A549 (cell line): ENCODE results near the gene FAM107B. TPM values are rescaled to one million over a fixed set of nuclear protein-coding genes. Genes with fewer than 3 reads are reported as not detected.

Experiments used
- ATAC-seq, 2 experiments: fragments of 200-7000 bp in 1 of 2; fragments of >200 bp in 1 of 2; cut with Nextera tagmentation in 1 of 2; cut with Tn5 transposase in 1 of 2; 3 replicates each; pipeline versions ENCODE4 v1.8.0 to v1.9.1; 2018 to 2020; ENCODE audit warnings: mild to moderate bottlenecking in 1 of 2, moderate library complexity in 1 of 2
- CTCF ChIA-PET: fragments of 300-600 bp; sonication (Branson Sonifier 250); formaldehyde crosslinking; extraction: SDS; loops from one replicate; lab custom pipeline; 2021; ENCODE audit warnings: antibody characterized with exemption, inconsistent platforms; lab: Yijun Ruan, JAX
- POLR2A ChIA-PET: fragments of 350-600 bp; formaldehyde crosslinking; extraction: SDS; loops from one replicate; lab custom pipeline; 2021; ENCODE audit warnings: antibody characterized with exemption, inconsistent platforms; lab: Yijun Ruan, JAX
- DNase-seq, 2 experiments: peaks; one replicate each; pipeline versions ENCODE4 v3.0.0 to v3.0.0-alpha.2; 2011 to 2016; ENCODE audit warnings: low read depth in 1 of 2, low spot score in 1 of 2
- FAIRE-seq: peaks from 2 replicates; lab custom pipeline; 2011; peaks lifted over from hg19 to GRCh38; lab: Jason Lieb, UNC
- H3K27ac ChIP-seq, 2 experiments: fragments of >200 bp; sonication (Bioruptor Twin); formaldehyde crosslinking; 3 replicates each; pipeline ENCODE4 v1.5.1; 2016 to 2017
- H3K4me1 ChIP-seq: fragments of >200 bp; sonication (Bioruptor Twin); formaldehyde crosslinking; 3 replicates; pipeline ENCODE4 v1.6.1; 2016
- H3K4me2 ChIP-seq: fragments of >200 bp; sonication (Bioruptor Twin); formaldehyde crosslinking; 3 replicates; pipeline ENCODE4 v1.6.1; 2016
- H3K4me3 ChIP-seq: fragments of >200 bp; sonication (Bioruptor Twin); formaldehyde crosslinking; 3 replicates; pipeline ENCODE4 v1.5.1; 2016
- H3K9me3 ChIP-seq: fragments of >200 bp; sonication (Bioruptor Twin); formaldehyde crosslinking; 3 replicates; pipeline ENCODE4 v1.6.1; 2016
- CBX8 ChIP-seq: fragments of 200-600 bp; sonication (generic); IDR thresholded peaks from 2 replicates; pipeline ENCODE4 v1.6.1; 2016
- CHD2 ChIP-seq: fragments of 150-350 bp; IDR thresholded peaks from 2 replicates; pipeline ENCODE4 v1.6.1; 2014; ENCODE audit warnings: low read length; ENCODE audit not compliant: partially characterized antibody
- CHD4 ChIP-seq: fragments of 200-600 bp; sonication (generic); IDR thresholded peaks from 2 replicates; pipeline ENCODE4 v1.6.1; 2016; ENCODE audit warnings: antibody characterized with exemption, mild to moderate bottlenecking, borderline replicate concordance
- ESRRA ChIP-seq: fragments of 150-350 bp; IDR thresholded peaks from 2 replicates; pipeline ENCODE4 v1.6.1; 2014; ENCODE audit warnings: mild to moderate bottlenecking, low read length, borderline replicate concordance
- FOSL2 ChIP-seq, 2 experiments: fragments of 450-650 bp in 1 of 2; fragments of >200 bp in 1 of 2; sonication (Bioruptor Twin) in 1 of 2; formaldehyde crosslinking; IDR thresholded peaks; 2 replicates each; pipeline versions ENCODE4 v1.5.0 to v1.6.1; 2016 to 2020; ENCODE audit warnings: mild to moderate bottlenecking in 1 of 2, moderate library complexity in 1 of 2
- FOXS1 ChIP-seq: fragments of 250-450 bp; sonication (Bioruptor Pico); IDR thresholded peaks from 2 replicates; pipeline ENCODE4 v1.5.0; 2020; ENCODE audit warnings: mild to moderate bottlenecking, moderate library complexity
- HEYL ChIP-seq: fragments of 250-450 bp; sonication (Bioruptor Pico); IDR thresholded peaks from 2 replicates; pipeline ENCODE4 v1.8.0; 2021; ENCODE audit warnings: mild to moderate bottlenecking, moderate library complexity
- HOXB13 ChIP-seq: fragments of 250-450 bp; sonication (Bioruptor Pico); IDR thresholded peaks from 2 replicates; pipeline ENCODE4 v1.5.0; 2020; ENCODE audit warnings: low read depth, mild to moderate bottlenecking, moderate library complexity
- MAZ ChIP-seq: fragments of 150-350 bp; IDR thresholded peaks from 2 replicates; pipeline ENCODE4 v1.6.1; 2014; ENCODE audit warnings: antibody characterized with exemption, low read depth, low read length, borderline replicate concordance
- MYC ChIP-seq: IDR thresholded peaks from 2 replicates; pipeline ENCODE4 v1.6.1; 2012; ENCODE audit warnings: mild to moderate bottlenecking, inconsistent platforms, low read length, improper control_type of control experiment, borderline replicate concordance
- NPAS2 ChIP-seq: fragments of 250-450 bp; sonication (Bioruptor Pico); IDR thresholded peaks from 2 replicates; pipeline ENCODE4 v1.8.0; 2022; ENCODE audit warnings: mild to moderate bottlenecking, moderate library complexity, borderline replicate concordance
- NR3C1 ChIP-seq: fragments of >200 bp; sonication (Bioruptor Twin); formaldehyde crosslinking; IDR thresholded peaks from 3 replicates; pipeline ENCODE4 v1.6.1; 2017
- RAD21 ChIP-seq, 2 experiments: fragments of >200 bp in 1 of 2; sonication (Bioruptor Twin) in 1 of 2; formaldehyde crosslinking in 1 of 2; IDR thresholded peaks in 1 of 2; conservative IDR thresholded peaks in 1 of 2; 2 replicates in 1 of 2; 3 replicates in 1 of 2; pipeline ENCODE4 v1.6.1; 2012 to 2018; ENCODE audit warnings: inconsistent platforms in 1 of 2
- RCOR1 ChIP-seq: fragments of 150-350 bp; IDR thresholded peaks from 2 replicates; pipeline ENCODE4 v1.6.1; 2014; ENCODE audit warnings: antibody characterized with exemption, low read length, low read depth
- RFX5 ChIP-seq: fragments of 450-650 bp; IDR thresholded peaks from 2 replicates; pipeline ENCODE4 v1.7.1; 2014; ENCODE audit warnings: antibody characterized with exemption, mild to moderate bottlenecking, moderate library complexity
- RNF2 ChIP-seq: fragments of 200-600 bp; sonication (generic); IDR thresholded peaks from 2 replicates; pipeline ENCODE4 v1.6.1; 2016; ENCODE audit warnings: low read depth, mild to moderate bottlenecking, antibody characterized with exemption, moderate library complexity, borderline replicate concordance
- SMC3 ChIP-seq: fragments of >200 bp; sonication (Bioruptor Twin); formaldehyde crosslinking; IDR thresholded peaks from 3 replicates; pipeline ENCODE4 v1.6.1; 2018; ENCODE audit warnings: inconsistent platforms
- SREBF2 ChIP-seq: fragments of 450-650 bp; IDR thresholded peaks from 2 replicates; pipeline ENCODE4 v1.6.1; 2014; ENCODE audit warnings: mild to moderate bottlenecking, moderate library complexity
- TFCP2L1 ChIP-seq: fragments of 250-450 bp; sonication (Bioruptor Pico); IDR thresholded peaks from 2 replicates; pipeline ENCODE4 v1.5.0; 2021; ENCODE audit warnings: mild to moderate bottlenecking
- TP53 ChIP-seq: fragments of 250-450 bp; sonication (Bioruptor Pico); IDR thresholded peaks from 2 replicates; pipeline ENCODE4 v1.5.0; 2021; ENCODE audit warnings: mild to moderate bottlenecking, moderate library complexity
- ZSCAN20 ChIP-seq: fragments of 250-450 bp; sonication (Bioruptor Pico); IDR thresholded peaks from 2 replicates; pipeline ENCODE4 v1.8.0; 2022; ENCODE audit warnings: mild to moderate bottlenecking, moderate library complexity
- WGBS: methylation state at CpG from one replicate; pipeline ENCODE4 v1.1.6; 2017; ENCODE audit errors: missing lambda C conversion rate; 5-methylcytosine and 5-hydroxymethylcytosine counted together
- polyA plus RNA-seq, 4 experiments: library from polyadenylated mRNA; depleted of rRNA in 3 of 4; stranded (reverse); fragments of >200 nt; fragmentation: RNase III in 1 of 4; extraction: RNeasy Plus Mini Kit Qiagen cat#74134 plus additional on column Dnase treatment in 1 of 4; gene quantifications; 2 replicates in 3 of 4; 3 replicates in 1 of 4; pipeline ENCODE4 v1.2.3, GENCODE V29; 2011 to 2017
- TF ChIP-seq, protein P1 (sequence below): fragments of >200 bp; sonication (Bioruptor Twin); formaldehyde crosslinking; IDR thresholded peaks from 3 replicates; pipeline ENCODE4 v1.5.1; 2016
- TF ChIP-seq, protein P2 (sequence below): IDR thresholded peaks from 2 replicates; pipeline ENCODE4 v1.6.1; 2012
- TF ChIP-seq, protein P3 (sequence below): fragments of 250-450 bp; sonication (Bioruptor Pico); IDR thresholded peaks from 2 replicates; pipeline ENCODE4 v1.5.0; 2021; ENCODE audit warnings: mild to moderate bottlenecking, moderate library complexity, borderline replicate concordance

FAM107B gene
- polyA plus RNA-seq, 2 of the 4 experiments (the other 2 are of a cell fraction) = 99.9 to 173 TPM

DNA sequence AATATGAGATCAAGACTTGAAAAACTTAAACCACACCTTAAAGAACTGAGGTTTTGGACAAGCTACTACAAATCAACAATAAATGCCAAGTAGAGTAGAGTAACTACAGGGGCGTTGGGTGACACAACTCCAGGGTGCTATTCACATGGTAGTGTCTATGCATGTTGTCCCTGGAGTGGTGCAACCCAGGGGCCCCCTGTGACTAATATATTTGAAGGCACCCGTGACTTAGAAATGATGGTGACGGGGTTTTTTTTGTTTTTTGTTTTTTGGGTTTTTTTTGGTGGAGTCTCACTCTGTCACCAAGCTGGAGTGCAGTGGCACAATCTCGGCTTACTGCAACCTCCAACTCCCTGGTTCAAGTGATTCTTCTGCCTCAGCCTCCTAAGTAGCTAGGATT is 106.9 kb downstream of the FAM107B start:
- POLR2A ChIA-PET = no interaction called here
- FAIRE-seq = no peak

DNA sequence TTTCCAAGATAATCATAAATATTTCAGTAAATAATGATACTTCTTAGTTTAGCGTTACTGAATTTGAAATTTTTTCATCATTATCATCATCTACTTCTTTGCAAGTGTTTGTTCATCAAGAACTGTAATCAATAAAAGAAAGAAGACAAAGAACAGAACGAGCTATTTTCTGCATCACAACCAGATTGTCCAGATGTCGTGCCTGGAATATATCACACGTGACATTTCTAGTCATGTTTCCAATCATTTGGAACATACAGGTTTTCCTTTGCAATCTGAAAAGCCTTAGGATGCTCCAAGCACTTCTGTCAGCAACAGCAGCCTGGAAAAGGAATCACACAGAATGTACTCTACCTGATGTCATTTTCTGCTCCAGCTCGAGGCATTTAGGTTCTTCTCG is 107.4 kb downstream of the FAM107B start:
- CTCF ChIA-PET = interaction anchor here (0.6 kb wide), 1 partner anchor 157 kb away, joined by 3 read pairs; no protein-coding TSS in a partner anchor
- no peak overlapping the region for H3K4me3 ChIP-seq
- no peak overlapping the region for H3K4me2 ChIP-seq
- H3K27ac ChIP-seq = peak overlapping the region in 1 of 2 experiments; percentile 63; a peak in 1 of 6 replicates
- FAIRE-seq = no peak
- peaks cover 8% of the 10 kb centered on the region; the same call in 2 of the 3 replicates for H3K9me3 ChIP-seq
- peaks cover 40% of the 10 kb centered on the region for H3K4me1 ChIP-seq
- ATAC-seq = no peak
- WGBS = 90% methylated on average over 6 of the region's 6 CpGs
- no peak for TF ChIP-seq TFCP2L1 (CRISPR knock-in tag)
- TF ChIP-seq ZSCAN20 (CRISPR knock-in tag) = no peak
- TF ChIP-seq TP53 (CRISPR knock-in tag) = no peak
- no peak for TF ChIP-seq HOXB13
- TF ChIP-seq SREBF2 = no peak
- TF ChIP-seq RNF2 = no peak
- no peak for TF ChIP-seq HEYL
- no peak for TF ChIP-seq MYC
- TF ChIP-seq, protein P1, sequence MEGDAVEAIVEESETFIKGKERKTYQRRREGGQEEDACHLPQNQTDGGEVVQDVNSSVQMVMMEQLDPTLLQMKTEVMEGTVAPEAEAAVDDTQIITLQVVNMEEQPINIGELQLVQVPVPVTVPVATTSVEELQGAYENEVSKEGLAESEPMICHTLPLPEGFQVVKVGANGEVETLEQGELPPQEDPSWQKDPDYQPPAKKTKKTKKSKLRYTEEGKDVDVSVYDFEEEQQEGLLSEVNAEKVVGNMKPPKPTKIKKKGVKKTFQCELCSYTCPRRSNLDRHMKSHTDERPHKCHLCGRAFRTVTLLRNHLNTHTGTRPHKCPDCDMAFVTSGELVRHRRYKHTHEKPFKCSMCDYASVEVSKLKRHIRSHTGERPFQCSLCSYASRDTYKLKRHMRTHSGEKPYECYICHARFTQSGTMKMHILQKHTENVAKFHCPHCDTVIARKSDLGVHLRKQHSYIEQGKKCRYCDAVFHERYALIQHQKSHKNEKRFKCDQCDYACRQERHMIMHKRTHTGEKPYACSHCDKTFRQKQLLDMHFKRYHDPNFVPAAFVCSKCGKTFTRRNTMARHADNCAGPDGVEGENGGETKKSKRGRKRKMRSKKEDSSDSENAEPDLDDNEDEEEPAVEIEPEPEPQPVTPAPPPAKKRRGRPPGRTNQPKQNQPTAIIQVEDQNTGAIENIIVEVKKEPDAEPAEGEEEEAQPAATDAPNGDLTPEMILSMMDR = no peak
- TF ChIP-seq SMC3 = no peak
- TF ChIP-seq CHD2 = no peak
- TF ChIP-seq RFX5 = no peak
- TF ChIP-seq RAD21 (conservative IDR thresholded peaks at IDR 0.05 in 1 of 2, IDR thresholded peaks at IDR 0.05 in 1 of 2) = no peak
- no peak for TF ChIP-seq ESRRA
- no peak for TF ChIP-seq FOSL2 (IDR thresholded peaks at IDR 0.05)
- no peak for TF ChIP-seq FOSL2 (CRISPR knock-in tag; IDR thresholded peaks at IDR 0.05)
- no peak for TF ChIP-seq NPAS2 (CRISPR knock-in tag)
- no peak for TF ChIP-seq MAZ
- no peak for DNase-seq
- POLR2A ChIA-PET = no interaction called here

More for the DNA sequence above, 106.9 kb downstream of the FAM107B start:
- no peak for ATAC-seq
- Histone ChIP-seq H3K27ac (peak overlapping the region in 1 of 2 experiments; percentile 63; a peak in 2 of 6 replicates), H3K4me2 (no peak overlapping the region), H3K9me3 (peaks cover 8% of the 10 kb centered on the region; the same call in 2 of the 3 replicates), H3K4me1 (peaks cover 41% of the 10 kb centered on the region), H3K4me3 (no peak overlapping the region)
- no peak for DNase-seq
- CTCF ChIA-PET = no interaction called here
- TF ChIP-seq RCOR1 (no peak), CBX8 (no peak), NR3C1 (no peak), RAD21 (conservative IDR thresholded peaks at IDR 0.05 in 1 of 2, IDR thresholded peaks at IDR 0.05 in 1 of 2) (no peak), CHD4 (no peak), SMC3 (no peak), ZSCAN20 (CRISPR knock-in tag) (no peak), FOXS1 (no peak), NPAS2 (CRISPR knock-in tag) (no peak), RNF2 (no peak)
- TF ChIP-seq, protein P2, sequence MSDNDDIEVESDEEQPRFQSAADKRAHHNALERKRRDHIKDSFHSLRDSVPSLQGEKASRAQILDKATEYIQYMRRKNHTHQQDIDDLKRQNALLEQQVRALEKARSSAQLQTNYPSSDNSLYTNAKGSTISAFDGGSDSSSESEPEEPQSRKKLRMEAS = no peak
- TF ChIP-seq, protein P3, sequence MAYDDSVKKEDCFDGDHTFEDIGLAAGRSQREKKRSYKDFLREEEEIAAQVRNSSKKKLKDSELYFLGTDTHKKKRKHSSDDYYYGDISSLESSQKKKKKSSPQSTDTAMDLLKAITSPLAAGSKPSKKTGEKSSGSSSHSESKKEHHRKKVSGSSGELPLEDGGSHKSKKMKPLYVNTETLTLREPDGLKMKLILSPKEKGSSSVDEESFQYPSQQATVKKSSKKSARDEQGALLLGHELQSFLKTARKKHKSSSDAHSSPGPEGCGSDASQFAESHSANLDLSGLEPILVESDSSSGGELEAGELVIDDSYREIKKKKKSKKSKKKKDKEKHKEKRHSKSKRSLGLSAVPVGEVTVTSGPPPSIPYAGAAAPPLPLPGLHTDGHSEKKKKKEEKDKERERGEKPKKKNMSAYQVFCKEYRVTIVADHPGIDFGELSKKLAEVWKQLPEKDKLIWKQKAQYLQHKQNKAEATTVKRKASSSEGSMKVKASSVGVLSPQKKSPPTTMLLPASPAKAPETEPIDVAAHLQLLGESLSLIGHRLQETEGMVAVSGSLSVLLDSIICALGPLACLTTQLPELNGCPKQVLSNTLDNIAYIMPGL (CRISPR knock-in tag) = no peak
- WGBS = 83% methylated on average over 4 of the region's 4 CpGs
